Epithelial cell of alveolus of lung (primary cell): ENCODE results near the gene OR8D4. TPM values are rescaled to one million over a fixed set of nuclear protein-coding genes. Genes with fewer than 3 reads are reported as not detected.

Experiments
- total RNA-seq: library from RNA; depleted of rRNA; stranded (reverse); fragments of >200 nt; gene quantifications from 2 replicates; pipeline ENCODE4 v1.2.1, GENCODE V29; 2015

The OR8D4 gene
- total RNA-seq: not detected in 2 replicates

DNA sequence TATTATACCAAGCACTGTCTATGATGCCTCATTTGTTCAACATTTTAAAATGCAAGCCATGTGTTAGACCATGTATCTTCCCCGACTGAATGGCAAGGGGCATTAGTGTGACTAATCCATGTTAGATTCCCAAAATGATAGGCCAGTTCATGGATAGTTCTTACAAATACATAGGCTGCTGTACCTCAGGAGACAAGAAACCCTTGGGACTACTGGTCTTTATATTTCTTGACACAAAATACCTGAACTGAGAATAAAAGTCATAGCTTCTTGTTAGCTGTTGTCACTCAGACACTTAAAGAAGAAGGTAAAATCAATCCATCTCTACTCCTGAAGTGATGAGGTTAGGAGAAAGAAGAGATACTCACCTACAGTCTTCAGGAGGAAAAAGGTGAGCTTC lies at the start of gene OR8D4:
Gene OR8D4, plus strand, starts transcription at position 301 of the 400 bp plus-strand sequence. CDS start 4,265 bp downstream, outside the sequence.

DNA sequence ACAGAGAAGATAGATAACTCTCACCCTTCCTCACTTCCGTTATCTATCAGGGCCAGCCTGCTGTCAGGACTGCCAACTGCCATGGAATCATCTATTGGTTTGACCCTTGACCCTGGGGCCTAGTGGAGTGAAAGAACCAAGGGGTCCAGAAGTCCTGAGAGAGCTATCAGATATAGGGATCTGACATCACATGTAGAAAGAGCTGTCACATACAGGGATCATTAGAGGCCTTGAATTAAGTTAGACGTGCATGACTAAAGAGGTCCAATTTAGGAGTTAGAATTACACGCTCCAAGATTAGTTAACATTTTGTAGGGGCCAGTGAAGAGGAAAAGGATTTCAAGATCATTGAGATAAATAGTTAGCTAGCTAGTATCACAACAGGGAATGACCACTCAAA lies 16.4 kb upstream of the OR8D4 start, which contains the start of gene TMEM225:
Gene TMEM225, minus strand, starts transcription at position 101 of the 400 bp plus-strand sequence. CDS start 245 bp downstream, outside the sequence.

DNA sequence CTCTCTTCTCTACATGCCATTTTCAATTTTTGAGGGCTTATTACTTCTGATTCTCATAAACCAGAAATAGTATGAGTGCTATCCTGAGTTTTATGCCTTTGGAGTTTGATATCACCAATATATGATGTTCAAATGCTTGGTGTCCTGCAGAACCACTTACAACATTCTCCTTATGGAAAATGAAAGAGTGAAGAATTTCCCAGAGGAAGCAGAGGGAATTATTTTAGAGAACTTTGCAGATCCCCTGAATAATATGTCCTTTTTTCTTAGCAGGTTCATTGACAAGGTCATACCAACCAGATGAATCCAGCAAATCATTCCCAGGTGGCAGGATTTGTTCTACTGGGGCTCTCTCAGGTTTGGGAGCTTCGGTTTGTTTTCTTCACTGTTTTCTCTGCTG lies 37.4 kb downstream of the OR8D4 start, which contains the start of gene OR4D5:
Gene OR4D5, plus strand, starts transcription at position 301 of the 400 bp plus-strand sequence. Its CDS starts 0 bp downstream, at position 301.

DNA sequence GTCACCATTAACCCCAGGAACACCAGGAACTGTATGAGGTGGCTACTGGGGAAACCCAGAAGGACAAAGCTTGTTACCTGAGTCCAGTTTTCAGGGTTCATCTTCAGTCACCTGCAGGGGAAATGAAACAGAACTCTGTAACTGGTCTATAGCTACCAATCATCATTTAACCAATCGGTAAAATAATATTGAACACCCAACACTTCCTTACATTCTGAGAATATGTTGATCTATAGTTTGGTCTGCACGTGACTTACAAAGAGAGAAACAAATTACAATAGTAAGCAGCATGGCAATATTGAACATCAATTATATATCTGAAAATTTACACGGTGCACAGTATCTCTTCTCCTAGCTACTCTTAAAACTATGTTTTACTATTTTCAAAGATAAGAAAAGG lies 41.8 kb downstream of the OR8D4 start, which contains the start of gene OR6T1:
Gene OR6T1, minus strand, starts transcription at position 101 of the 400 bp plus-strand sequence. Its CDS starts 0 bp downstream, at position 101.

Other genes with a start within 250 kb of the OR8D4 start
- gene SCN3B, start 247.5 kb upstream of the OR8D4 start, total RNA-seq: 0.13 and 0.16 TPM in 2 replicates
- 2.2 and 6.3 TPM in 2 replicates for gene ZNF202, start 160.5 kb upstream of the OR8D4 start, total RNA-seq
- gene OR6X1, start 147.6 kb upstream of the OR8D4 start, total RNA-seq: not detected in 2 replicates
- not detected in 2 replicates for gene OR6M1, start 95.8 kb upstream of the OR8D4 start, total RNA-seq
- gene TMEM225, start 16.5 kb upstream of the OR8D4 start, total RNA-seq: not detected in 2 replicates
- gene OR4D5, start 37.5 kb downstream of the OR8D4 start, total RNA-seq: not detected in 2 replicates
- gene OR6T1, start 41.7 kb downstream of the OR8D4 start, total RNA-seq: not detected in 2 replicates
- gene OR10S1, start 75.6 kb downstream of the OR8D4 start, total RNA-seq: not detected in 2 replicates
- gene OR10G6, start 93.0 kb downstream of the OR8D4 start, total RNA-seq: not detected in 2 replicates
- gene OR10G4, start 110.8 kb downstream of the OR8D4 start, total RNA-seq: not detected in 2 replicates
- gene OR10G9, start 120.8 kb downstream of the OR8D4 start, total RNA-seq: not detected in 2 replicates
- gene OR10G8, start 124.6 kb downstream of the OR8D4 start, total RNA-seq: not detected in 2 replicates
- gene OR10G7, start 139.2 kb downstream of the OR8D4 start, total RNA-seq: not detected in 2 replicates
- gene VWA5A, start 213.3 kb downstream of the OR8D4 start, total RNA-seq: 65.7 and 134 TPM in 2 replicates